ENCODE measurements around the gene FAM3A. TPM values are rescaled to one million over a fixed set of nuclear protein-coding genes. Genes with fewer than 3 reads are reported as not detected.
A peak's percentile ranks its signal among the peaks of the same experiment; 100 is the strongest.

FAM3A gene
- total and polyA plus RNA-seq, 9 of the 15 experiments (the other 6 are each of a cell fraction or from before 2014, with no cell fraction given) = 0.75 to 70.6 (median 27.0) TPM

DNA sequence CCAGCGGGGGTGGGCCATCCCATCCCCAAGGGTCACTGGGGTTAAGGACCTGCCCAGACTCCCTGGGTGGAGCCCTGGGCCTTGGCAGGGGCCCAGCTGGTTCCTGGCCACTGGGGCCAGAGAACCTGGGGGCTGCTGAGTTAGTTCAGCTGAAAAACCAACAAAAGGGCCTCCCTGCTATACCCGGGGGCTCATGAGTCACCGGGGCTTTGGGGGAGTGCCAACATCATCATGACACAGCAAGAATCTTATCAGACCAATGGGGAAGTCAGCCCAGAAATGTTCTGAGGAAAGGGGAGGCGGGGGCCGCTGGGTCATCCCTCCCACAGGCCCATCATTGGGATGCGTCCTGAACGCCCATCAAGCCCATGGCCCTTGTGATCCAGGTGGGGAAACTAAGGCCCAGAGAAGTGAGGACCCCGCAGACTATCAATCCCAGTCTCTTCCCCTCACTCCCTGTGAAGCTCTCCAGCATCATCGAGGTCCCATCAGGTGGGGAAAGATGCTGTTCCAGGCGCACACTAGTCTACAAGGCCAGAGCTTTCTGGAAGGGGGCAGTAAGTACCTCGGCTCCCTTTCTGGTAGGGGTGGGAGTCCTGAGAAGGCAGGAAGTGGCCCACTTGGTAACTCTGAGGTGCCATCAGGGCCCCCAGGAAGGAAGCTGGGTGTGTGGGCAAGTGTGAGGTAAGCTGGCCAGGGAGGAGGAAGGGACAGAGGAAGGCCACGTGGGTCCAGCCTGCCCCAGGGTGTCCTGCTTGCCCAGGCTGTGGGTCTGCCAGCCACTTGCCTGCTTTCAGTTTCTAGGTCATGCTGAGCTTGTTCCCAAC is 26.1 kb upstream of the FAM3A start (continued):
- TF ChIP-seq MTA1 (IDR thresholded peaks at IDR 0.05; ENCODE audit: borderline replicate concordance) (0 out of 2 replicates have a peak, but pooled peaks have one; percentile 39), SMARCA4 (IDR thresholded peaks at IDR 0.05) (peak; percentile 94), COPS2 (conservative IDR thresholded peaks at IDR 0.05) (no peak), PTRF (tag; IDR thresholded peaks at IDR 0.05) (0 out of 2 replicates have a peak, but pooled peaks have one; percentile 33), U2AF2 (optimal IDR thresholded peaks at IDR 0.05; ENCODE audit: low read depth, low read length) (no peak), ZNF197 (CRISPR knock-in tag; IDR thresholded peaks at IDR 0.05; ENCODE audit: low read depth) (no peak; the same call in none of the 2 replicates), ZNF778 (CRISPR knock-in tag; IDR thresholded peaks at IDR 0.05) (no peak), POLR2B (IDR thresholded peaks at IDR 0.05; ENCODE audit: low read depth, partially characterized antibody) (peak; percentile 50), ZNF561 (CRISPR knock-in tag; conservative IDR thresholded peaks at IDR 0.05) (no peak), JUND (IDR thresholded peaks at IDR 0.05; ENCODE audit: borderline replicate concordance, low read depth, low read length) (peak; percentile 99), JUND (tag; IDR thresholded peaks at IDR 0.05; ENCODE audit: borderline replicate concordance, low read depth, low read length) (peak; percentile 94; the same call in 2 of the 3 replicates), TCFL5 (CRISPR knock-in tag; conservative IDR thresholded peaks at IDR 0.05) (no peak), NEUROD1 (IDR thresholded peaks at IDR 0.05; ENCODE audit: borderline replicate concordance, low read depth, low read length, partially characterized antibody) (peak; percentile 65), ESRRA (IDR thresholded peaks at IDR 0.05; ENCODE audit: borderline replicate concordance, low read depth) (peak; percentile 42; the same call in 1 of the 2 replicates), SP1 (CRISPR knock-in tag; IDR thresholded peaks at IDR 0.05) (peak; percentile 50; the same call in 1 of the 2 replicates), SMAD4 (CRISPR knock-in tag; conservative IDR thresholded peaks at IDR 0.05) (peak; percentile 59), EZH2 (IDR thresholded peaks at IDR 0.05; ENCODE audit: borderline replicate concordance, low read depth, low read length) (no peak), TCF3 (CRISPR knock-in tag; IDR thresholded peaks at IDR 0.05) (peak; percentile 25; the same call in 1 of the 2 replicates), DPF2 (IDR thresholded peaks at IDR 0.05) (peak; percentile 95), ZNF766 (CRISPR knock-in tag; conservative IDR thresholded peaks at IDR 0.05) (peak; percentile 82), ARID1B (IDR thresholded peaks at IDR 0.05) (peak; percentile 91), SMARCC2 (IDR thresholded peaks at IDR 0.05; ENCODE audit: low read depth) (peak; percentile 93), KLF16 (IDR thresholded peaks at IDR 0.05) (peak; percentile 49), NFRKB (IDR thresholded peaks at IDR 0.05; ENCODE audit: low read depth) (peak; percentile 37; the same call in 1 of the 2 replicates)
- TF ChIP-seq, protein P1, sequence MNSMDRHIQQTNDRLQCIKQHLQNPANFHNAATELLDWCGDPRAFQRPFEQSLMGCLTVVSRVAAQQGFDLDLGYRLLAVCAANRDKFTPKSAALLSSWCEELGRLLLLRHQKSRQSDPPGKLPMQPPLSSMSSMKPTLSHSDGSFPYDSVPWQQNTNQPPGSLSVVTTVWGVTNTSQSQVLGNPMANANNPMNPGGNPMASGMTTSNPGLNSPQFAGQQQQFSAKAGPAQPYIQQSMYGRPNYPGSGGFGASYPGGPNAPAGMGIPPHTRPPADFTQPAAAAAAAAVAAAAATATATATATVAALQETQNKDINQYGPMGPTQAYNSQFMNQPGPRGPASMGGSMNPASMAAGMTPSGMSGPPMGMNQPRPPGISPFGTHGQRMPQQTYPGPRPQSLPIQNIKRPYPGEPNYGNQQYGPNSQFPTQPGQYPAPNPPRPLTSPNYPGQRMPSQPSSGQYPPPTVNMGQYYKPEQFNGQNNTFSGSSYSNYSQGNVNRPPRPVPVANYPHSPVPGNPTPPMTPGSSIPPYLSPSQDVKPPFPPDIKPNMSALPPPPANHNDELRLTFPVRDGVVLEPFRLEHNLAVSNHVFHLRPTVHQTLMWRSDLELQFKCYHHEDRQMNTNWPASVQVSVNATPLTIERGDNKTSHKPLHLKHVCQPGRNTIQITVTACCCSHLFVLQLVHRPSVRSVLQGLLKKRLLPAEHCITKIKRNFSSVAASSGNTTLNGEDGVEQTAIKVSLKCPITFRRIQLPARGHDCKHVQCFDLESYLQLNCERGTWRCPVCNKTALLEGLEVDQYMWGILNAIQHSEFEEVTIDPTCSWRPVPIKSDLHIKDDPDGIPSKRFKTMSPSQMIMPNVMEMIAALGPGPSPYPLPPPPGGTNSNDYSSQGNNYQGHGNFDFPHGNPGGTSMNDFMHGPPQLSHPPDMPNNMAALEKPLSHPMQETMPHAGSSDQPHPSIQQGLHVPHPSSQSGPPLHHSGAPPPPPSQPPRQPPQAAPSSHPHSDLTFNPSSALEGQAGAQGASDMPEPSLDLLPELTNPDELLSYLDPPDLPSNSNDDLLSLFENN (IDR thresholded peaks at IDR 0.05; ENCODE audit: low read depth in 2 of 2, low read length in 2 of 2) = peak in 1 of 2 experiments; percentile 49; a peak in 2 of 4 replicates
- TF ChIP-seq, protein P2, sequence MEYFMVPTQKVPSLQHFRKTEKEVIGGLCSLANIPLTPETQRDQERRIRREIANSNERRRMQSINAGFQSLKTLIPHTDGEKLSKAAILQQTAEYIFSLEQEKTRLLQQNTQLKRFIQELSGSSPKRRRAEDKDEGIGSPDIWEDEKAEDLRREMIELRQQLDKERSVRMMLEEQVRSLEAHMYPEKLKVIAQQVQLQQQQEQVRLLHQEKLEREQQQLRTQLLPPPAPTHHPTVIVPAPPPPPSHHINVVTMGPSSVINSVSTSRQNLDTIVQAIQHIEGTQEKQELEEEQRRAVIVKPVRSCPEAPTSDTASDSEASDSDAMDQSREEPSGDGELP (CRISPR knock-in tag; IDR thresholded peaks at IDR 0.05; ENCODE audit: borderline replicate concordance) = peak; percentile 97
